ENCODE measurements around the gene IGFN1. TPM values are rescaled to one million over a fixed set of nuclear protein-coding genes. Genes with fewer than 3 reads are reported as not detected.

The IGFN1 gene
- total RNA-seq, 1 donor, result under 0.01 TPM

GRCh38 chr1:201190005-201190404 is 619 bp upstream of the IGFN1 start:
- Histone ChIP-seq H3K4me1 (ENCODE audit: insufficient read depth, low read length) (peaks cover 20% of the 10 kb centered on the region), H3K79me2 (ENCODE audit: insufficient read depth, low read length) (no peaks in the 10 kb centered on the region), H3K9me3 (ENCODE audit: low read depth, low read length) (no peaks in the 10 kb centered on the region), H3K27ac (ENCODE audit: low read depth, low read length) (no peak overlapping the region), H2AFZ (ENCODE audit: low read length) (no peak overlapping the region), H3K4me2 (ENCODE audit: insufficient read depth, low read length) (no peak overlapping the region), H3K36me3 (ENCODE audit: insufficient read depth, low read length) (no peaks in the 10 kb centered on the region), H3K27me3 (ENCODE audit: insufficient read depth, low read length) (no peaks in the 10 kb centered on the region), H3K4me3 (ENCODE audit: insufficient read depth, low read length) (no peak overlapping the region), H4K20me1 (ENCODE audit: insufficient read depth, low read length) (no peaks in the 10 kb centered on the region)
- TF ChIP-seq CTCF (IDR thresholded peaks at IDR 0.05; ENCODE audit: extremely low read depth, low read depth, low read length), result no peak
- no peak for DNase-seq (ENCODE audit: insufficient read length, low spot score, missing footprints)

GRCh38 chr1:201191653-201192260 is 1.1 kb downstream of the IGFN1 start:
- H3K27ac ChIP-seq (ENCODE audit: low read depth, low read length), result peak overlapping the region; percentile 68
- H3K4me1 ChIP-seq (ENCODE audit: insufficient read depth, low read length), result peaks cover 19% of the 10 kb centered on the region
- H3K4me2 ChIP-seq (ENCODE audit: insufficient read depth, low read length), result peak overlapping the region; percentile 31
- H3K4me3 ChIP-seq (ENCODE audit: insufficient read depth, low read length), result no peak overlapping the region
- peak overlapping the region; percentile 44 for H2AFZ ChIP-seq (ENCODE audit: low read length)
- H3K36me3 ChIP-seq (ENCODE audit: insufficient read depth, low read length), result no peaks in the 10 kb centered on the region
- H3K9me3 ChIP-seq (ENCODE audit: low read depth, low read length), result no peaks in the 10 kb centered on the region
- no peaks in the 10 kb centered on the region for H4K20me1 ChIP-seq (ENCODE audit: insufficient read depth, low read length)
- DNase-seq (ENCODE audit: insufficient read length, low spot score, missing footprints), result peak; percentile 98
- no peaks in the 10 kb centered on the region for H3K27me3 ChIP-seq (ENCODE audit: insufficient read depth, low read length)
- TF ChIP-seq CTCF (IDR thresholded peaks at IDR 0.05; ENCODE audit: extremely low read depth, low read depth, low read length), result no peak
- no peaks in the 10 kb centered on the region for H3K79me2 ChIP-seq (ENCODE audit: insufficient read depth, low read length)

GRCh38 chr1:201192261-201192788 is 1.7 kb downstream of the IGFN1 start:
- DNase-seq (ENCODE audit: insufficient read length, low spot score, missing footprints), result no peak
- Histone ChIP-seq H3K27ac (ENCODE audit: low read depth, low read length) (peak overlapping the region; percentile 63), H3K9me3 (ENCODE audit: low read depth, low read length) (no peaks in the 10 kb centered on the region), H3K4me3 (ENCODE audit: insufficient read depth, low read length) (no peak overlapping the region), H3K4me1 (ENCODE audit: insufficient read depth, low read length) (peaks cover 19% of the 10 kb centered on the region), H3K27me3 (ENCODE audit: insufficient read depth, low read length) (no peaks in the 10 kb centered on the region), H3K36me3 (ENCODE audit: insufficient read depth, low read length) (no peaks in the 10 kb centered on the region), H4K20me1 (ENCODE audit: insufficient read depth, low read length) (no peaks in the 10 kb centered on the region), H2AFZ (ENCODE audit: low read length) (no peak overlapping the region), H3K79me2 (ENCODE audit: insufficient read depth, low read length) (no peaks in the 10 kb centered on the region), H3K4me2 (ENCODE audit: insufficient read depth, low read length) (no peak overlapping the region)
- no peak for TF ChIP-seq CTCF (IDR thresholded peaks at IDR 0.05; ENCODE audit: extremely low read depth, low read depth, low read length)

GRCh38 chr1:201194046-201194445 is 3.4 kb downstream of the IGFN1 start:
- peaks cover 19% of the 10 kb centered on the region for H3K4me1 ChIP-seq (ENCODE audit: insufficient read depth, low read length)
- H3K79me2 ChIP-seq (ENCODE audit: insufficient read depth, low read length), result no peaks in the 10 kb centered on the region
- TF ChIP-seq CTCF (IDR thresholded peaks at IDR 0.05; ENCODE audit: extremely low read depth, low read depth, low read length), result no peak
- H3K9me3 ChIP-seq (ENCODE audit: low read depth, low read length), result no peaks in the 10 kb centered on the region
- no peak overlapping the region for H3K4me3 ChIP-seq (ENCODE audit: insufficient read depth, low read length)
- no peaks in the 10 kb centered on the region for H3K36me3 ChIP-seq (ENCODE audit: insufficient read depth, low read length)
- H2AFZ ChIP-seq (ENCODE audit: low read length), result no peak overlapping the region
- no peaks in the 10 kb centered on the region for H3K27me3 ChIP-seq (ENCODE audit: insufficient read depth, low read length)
- no peak overlapping the region for H3K4me2 ChIP-seq (ENCODE audit: insufficient read depth, low read length)
- H3K27ac ChIP-seq (ENCODE audit: low read depth, low read length), result no peak overlapping the region
- H4K20me1 ChIP-seq (ENCODE audit: insufficient read depth, low read length), result no peaks in the 10 kb centered on the region
- DNase-seq (ENCODE audit: insufficient read length, low spot score, missing footprints), result no peak

All from osteoblast (primary cell).